HG02884 (cell line): ENCODE results near the gene CNOT6.
"Not testable (repeated sequence)": the region's sequence is repeated elsewhere in the genome, so short reads cannot be mapped to it uniquely, and the experiment has no call there.

Experiments
- ATAC-seq: cut with Tn5 transposase; IDR thresholded peaks from one replicate; pipeline ENCODE4 v1.9.1; 2021; ENCODE audit warnings: mild to moderate bottlenecking, moderate library complexity; ENCODE audit not compliant: unreplicated experiment

Gene CNOT6

GRCh38 chr5:180470966-180471582, 23.1 kb upstream of the CNOT6 start:
- ATAC-seq, result peak; percentile 62

- ATAC-seq, result no peak
Observed at GRCh38 chr5:180471866-180472265, 22.3 kb upstream of the CNOT6 start.

- no peak for ATAC-seq
Observed at GRCh38 chr5:180472269-180472668, 21.9 kb upstream of the CNOT6 start.

- not testable (repeated sequence) for ATAC-seq
Observed at GRCh38 chr5:180473386-180473785, 20.8 kb upstream of the CNOT6 start.

GRCh38 chr5:180474569-180474968, 19.6 kb upstream of the CNOT6 start:
- no peak for ATAC-seq

- not testable (repeated sequence) for ATAC-seq
Observed at GRCh38 chr5:180475969-180476524, 18.1 kb upstream of the CNOT6 start.

- ATAC-seq, result no peak
Observed at GRCh38 chr5:180484813-180485212, 9.4 kb upstream of the CNOT6 start.

GRCh38 chr5:180486636-180487149, 7.5 kb upstream of the CNOT6 start:
- no peak for ATAC-seq

GRCh38 chr5:180487556-180487955, 6.6 kb upstream of the CNOT6 start:
- ATAC-seq, result no peak

GRCh38 chr5:180491496-180491895, 2.7 kb upstream of the CNOT6 start:
- ATAC-seq, result no peak

- ATAC-seq, result no peak
Observed at GRCh38 chr5:180492226-180492903, 1.8 kb upstream of the CNOT6 start.

GRCh38 chr5:180494510-180495181, 467 bp downstream of the CNOT6 start:
- ATAC-seq, result peak; percentile 29

- ATAC-seq, result no peak
Observed at GRCh38 chr5:180495292-180495691, 1.1 kb downstream of the CNOT6 start.

GRCh38 chr5:180495991-180496741, 2.0 kb downstream of the CNOT6 start:
- no peak for ATAC-seq

- not testable (repeated sequence) for ATAC-seq
Observed at GRCh38 chr5:180496806-180497205, 2.6 kb downstream of the CNOT6 start.

- not testable (repeated sequence) for ATAC-seq
Observed at GRCh38 chr5:180497865-180498264, 3.7 kb downstream of the CNOT6 start.

GRCh38 chr5:180498378-180498777, 4.2 kb downstream of the CNOT6 start:
- ATAC-seq, result no peak

- no peak for ATAC-seq
Observed at GRCh38 chr5:180499684-180500083, 5.5 kb downstream of the CNOT6 start.

GRCh38 chr5:180500300-180500699, 6.1 kb downstream of the CNOT6 start:
- ATAC-seq, result not testable (repeated sequence)

- no peak for ATAC-seq
Observed at GRCh38 chr5:180507661-180508060, 13.5 kb downstream of the CNOT6 start.

- no peak for ATAC-seq
Observed at GRCh38 chr5:180515294-180515693, 21.1 kb downstream of the CNOT6 start.
